ENCODE data around the gene SPDEF. TPM values are rescaled to one million over a fixed set of nuclear protein-coding genes. Genes with fewer than 3 reads are reported as not detected.

The SPDEF gene
- total RNA-seq, 1 experiment from 2014 or later = not detected

GRCh38 chr6:34559651-34560365 lies 3.7 kb upstream of the SPDEF start:
- H3K27ac Mint-ChIP-seq (ENCODE audit: low read depth, unreplicated experiment) = no peak overlapping the region
- H3K27me3 Mint-ChIP-seq (ENCODE audit: insufficient read depth, unreplicated experiment) = no peaks in the 10 kb centered on the region
- no peak overlapping the region for H3K4me3 Mint-ChIP-seq (ENCODE audit: unreplicated experiment)
- no peak for DNase-seq (ENCODE audit: unreplicated experiment)
- intact Hi-C loops (cut with micrococcal nuclease) = no loop called here
- no peak for TF ChIP-seq CTCF (IDR thresholded peaks at IDR 0.05; ENCODE audit: unreplicated experiment)
- H3K9me3 Mint-ChIP-seq (ENCODE audit: unreplicated experiment) = no peaks in the 10 kb centered on the region
- BruUV-seq (replicated peaks) = no TSS peak
- no peaks in the 10 kb centered on the region for H3K4me1 Mint-ChIP-seq (ENCODE audit: insufficient read depth, unreplicated experiment)
- H3K36me3 Mint-ChIP-seq (ENCODE audit: insufficient read depth, unreplicated experiment) = no peaks in the 10 kb centered on the region
- POLR2A ChIA-PET = interaction anchor here (0.6 kb wide), 1 partner anchor 48 kb away, joined by 3 read pairs; no protein-coding TSS in a partner anchor
- CTCF ChIA-PET = interaction anchor here (0.6 to 1.6 kb wide), 3 partner anchors 25 to 681 kb away, joined by 3 to 6 read pairs (median 3); no protein-coding TSS in a partner anchor

- TF ChIP-seq CTCF (IDR thresholded peaks at IDR 0.05; ENCODE audit: unreplicated experiment) = no peak
- no TSS peak for BruUV-seq (replicated peaks)
- peaks cover 6% of the 10 kb centered on the region for H3K4me1 Mint-ChIP-seq (ENCODE audit: insufficient read depth, unreplicated experiment)
- intact Hi-C loops (cut with micrococcal nuclease) = no loop called here
- CTCF ChIA-PET = interaction anchor here (0.5 to 1.6 kb wide), 2 partner anchors 32 to 38 kb away, joined by 3 to 6 read pairs; no protein-coding TSS in a partner anchor
- POLR2A ChIA-PET = interaction anchor here (0.6 to 1.5 kb wide), 2 partner anchors 9 to 165 kb away, joined by 4 read pairs; no protein-coding TSS in a partner anchor
- no peak overlapping the region for H3K4me3 Mint-ChIP-seq (ENCODE audit: unreplicated experiment)
- no peak for DNase-seq (ENCODE audit: unreplicated experiment)
- no peak overlapping the region for H3K27ac Mint-ChIP-seq (ENCODE audit: low read depth, unreplicated experiment)
- H3K36me3 Mint-ChIP-seq (ENCODE audit: insufficient read depth, unreplicated experiment) = no peaks in the 10 kb centered on the region
- H3K27me3 Mint-ChIP-seq (ENCODE audit: insufficient read depth, unreplicated experiment) = no peaks in the 10 kb centered on the region
- no peaks in the 10 kb centered on the region for H3K9me3 Mint-ChIP-seq (ENCODE audit: unreplicated experiment)
These were observed 2.1 kb upstream of the SPDEF start for GRCh38 chr6:34558172-34558714.

DNA sequence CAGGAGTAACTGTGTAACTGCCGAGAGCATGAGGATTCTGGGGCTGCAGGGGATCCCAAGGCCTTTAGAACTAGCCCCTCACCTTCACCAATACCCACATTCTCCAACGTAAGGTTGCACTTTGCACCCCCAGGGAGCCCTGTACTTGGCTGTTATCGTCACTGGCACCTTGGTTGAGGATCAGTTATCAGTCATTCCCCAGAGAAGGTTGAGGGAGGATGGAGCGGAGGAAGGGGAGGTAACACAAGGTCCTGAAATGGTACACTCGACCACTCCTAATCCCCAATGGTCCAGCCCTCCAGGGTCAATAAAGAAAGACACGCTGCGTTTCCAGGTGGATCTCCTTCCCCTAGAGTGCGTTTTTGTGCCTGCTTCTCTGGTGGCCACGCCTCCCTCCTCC lies 1.1 kb upstream of the SPDEF start:
- ChIA-PET POLR2A (no interaction called here), CTCF (no interaction called here)
- Mint-ChIP-seq H3K4me1 (ENCODE audit: insufficient read depth, unreplicated experiment) (peaks cover 6% of the 10 kb centered on the region), H3K9me3 (ENCODE audit: unreplicated experiment) (no peaks in the 10 kb centered on the region), H3K27ac (ENCODE audit: low read depth, unreplicated experiment) (no peak overlapping the region), H3K4me3 (ENCODE audit: unreplicated experiment) (no peak overlapping the region), H3K27me3 (ENCODE audit: insufficient read depth, unreplicated experiment) (no peaks in the 10 kb centered on the region), H3K36me3 (ENCODE audit: insufficient read depth, unreplicated experiment) (no peaks in the 10 kb centered on the region)
- TF ChIP-seq CTCF (IDR thresholded peaks at IDR 0.05; ENCODE audit: unreplicated experiment) = no peak
- no TSS peak for BruUV-seq (replicated peaks)
- intact Hi-C loops (cut with micrococcal nuclease) = no loop called here
- DNase-seq (ENCODE audit: unreplicated experiment) = no peak

DNA sequence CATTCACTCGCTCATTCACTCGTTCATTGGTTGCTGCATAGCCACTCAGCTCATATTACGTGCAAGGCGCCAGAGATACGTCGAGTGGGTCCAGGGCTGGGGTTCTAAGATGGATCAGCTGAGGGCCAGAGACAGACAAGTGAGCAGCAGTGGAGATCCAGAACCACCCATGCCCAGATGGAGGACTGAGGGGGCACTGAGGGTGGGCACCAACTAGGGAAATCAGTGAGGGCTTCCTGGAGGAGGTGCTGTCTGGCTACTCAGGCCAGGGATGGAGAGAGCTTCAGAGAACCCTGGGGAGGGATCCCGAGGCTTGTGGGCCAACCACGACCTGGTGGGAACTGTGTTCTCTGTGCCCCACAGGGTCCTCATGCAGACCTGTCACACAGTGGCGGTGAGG lies 364 bp upstream of the SPDEF start:
- no peak for TF ChIP-seq CTCF (IDR thresholded peaks at IDR 0.05; ENCODE audit: unreplicated experiment)
- no peaks in the 10 kb centered on the region for H3K9me3 Mint-ChIP-seq (ENCODE audit: unreplicated experiment)
- H3K4me1 Mint-ChIP-seq (ENCODE audit: insufficient read depth, unreplicated experiment) = peaks cover 6% of the 10 kb centered on the region
- ChIA-PET CTCF (interaction anchor here (0.5 to 0.6 kb wide), 2 partner anchors 53 to 115 kb away, joined by 5 read pairs; no protein-coding TSS in a partner anchor), POLR2A (no interaction called here)
- no peak overlapping the region for H3K4me3 Mint-ChIP-seq (ENCODE audit: unreplicated experiment)
- H3K36me3 Mint-ChIP-seq (ENCODE audit: insufficient read depth, unreplicated experiment) = no peaks in the 10 kb centered on the region
- H3K27me3 Mint-ChIP-seq (ENCODE audit: insufficient read depth, unreplicated experiment) = no peaks in the 10 kb centered on the region
- intact Hi-C loops (cut with micrococcal nuclease) = no loop called here
- no peak for DNase-seq (ENCODE audit: unreplicated experiment)
- no peak overlapping the region for H3K27ac Mint-ChIP-seq (ENCODE audit: low read depth, unreplicated experiment)
- BruUV-seq (replicated peaks) = no TSS peak

Data from MCF 10A (cell line).